KBM-7 (cell line): ENCODE measurements around the gene NCOA6.
"Not testable (repeated sequence)": the region's sequence is repeated elsewhere in the genome, so short reads cannot be mapped to it uniquely, and the experiment has no call there.

Experiments
- DNase-seq: peaks from one replicate; pipeline ENCODE4 v3.0.0-alpha.2; 2015
- in situ Hi-C: fragments of 300-500 bp; cut with MboI; formaldehyde crosslinking; loops from 2 replicates; pipeline ENCODE4 v1.14.3; 2020; ENCODE audit warnings: low sequenced_read_pairs, low pct_unique_long_range_greater_than_20kb, mixed read lengths

The NCOA6 gene

GRCh38 chr20:34744847-34745246 lies 80.6 kb downstream of the NCOA6 start:
- in situ Hi-C loops, result no loop called here

GRCh38 chr20:34744340-34744739 lies 81.1 kb downstream of the NCOA6 start:
- no peak for DNase-seq
- in situ Hi-C loops, result no loop called here

More at GRCh38 chr20:34744847-34745246, 80.6 kb downstream of the NCOA6 start:
- DNase-seq, result no peak

- no peak for DNase-seq
- in situ Hi-C loops, result no loop called here
Observed at GRCh38 chr20:34743039-34743438, 82.4 kb downstream of the NCOA6 start.

- in situ Hi-C loops, result no loop called here
- DNase-seq, result no peak
Observed at GRCh38 chr20:34736106-34736735, 89.2 kb downstream of the NCOA6 start.

GRCh38 chr20:34732523-34732922 lies 92.9 kb downstream of the NCOA6 start:
- in situ Hi-C loops, result no loop called here

GRCh38 chr20:34729416-34729815 lies 96.0 kb downstream of the NCOA6 start:
- in situ Hi-C loops, result no loop called here
- no peak for DNase-seq

More at GRCh38 chr20:34732523-34732922, 92.9 kb downstream of the NCOA6 start:
- DNase-seq, result no peak

- DNase-seq, result no peak
- in situ Hi-C loops, result loop anchor here (25.0 kb wide), 1 partner anchor 412 kb away; the partner anchor contains the start of gene AHCY
Observed at GRCh38 chr20:34724172-34724571, 101.3 kb downstream of the NCOA6 start.

- in situ Hi-C loops, result loop anchor here (25.0 kb wide), 1 partner anchor 410 kb away; the partner anchor contains the start of gene AHCY
- DNase-seq, result not testable (repeated sequence)
Observed at GRCh38 chr20:34722560-34722959, 102.9 kb downstream of the NCOA6 start.

GRCh38 chr20:34720266-34720665 lies 105.2 kb downstream of the NCOA6 start:
- in situ Hi-C loops, result loop anchor here (25.0 kb wide), 1 partner anchor 408 kb away; the partner anchor contains the start of gene AHCY
- DNase-seq, result no peak

GRCh38 chr20:34719242-34720017 lies 106.0 kb downstream of the NCOA6 start:
- in situ Hi-C loops, result loop anchor here (25.0 kb wide), 1 partner anchor 407 kb away; the partner anchor contains the start of gene AHCY
- not testable (repeated sequence) for DNase-seq

- DNase-seq, result no peak
- in situ Hi-C loops, result loop anchor here (25.0 kb wide), 1 partner anchor 405 kb away; the partner anchor contains the start of gene AHCY
Observed at GRCh38 chr20:34717230-34718095, 108.0 kb downstream of the NCOA6 start.

- in situ Hi-C loops, result loop anchor here (25.0 kb wide), 1 partner anchor 405 kb away; the partner anchor contains the start of gene AHCY
- no peak for DNase-seq
Observed at GRCh38 chr20:34716921-34717229, 108.6 kb downstream of the NCOA6 start.

- DNase-seq, result no peak
Observed at GRCh38 chr20:34715384-34715783, 110.1 kb downstream of the NCOA6 start.

GRCh38 chr20:34713944-34714515 lies 111.4 kb downstream of the NCOA6 start:
- not testable (repeated sequence) for DNase-seq
- in situ Hi-C loops, result loop anchor here (25.0 kb wide), 1 partner anchor 402 kb away; the partner anchor contains the start of gene AHCY

More at GRCh38 chr20:34715384-34715783, 110.1 kb downstream of the NCOA6 start:
- in situ Hi-C loops, result loop anchor here (25.0 kb wide), 1 partner anchor 403 kb away; the partner anchor contains the start of gene AHCY

- DNase-seq, result peak; percentile 77
- in situ Hi-C loops, result loop anchor here (25.0 kb wide), 1 partner anchor 401 kb away; the partner anchor contains the start of gene AHCY
Observed at GRCh38 chr20:34713194-34713943, 112.1 kb downstream of the NCOA6 start.

GRCh38 chr20:34712525-34713192 lies 112.8 kb downstream of the NCOA6 start:
- in situ Hi-C loops, result loop anchor here (25.0 kb wide), 1 partner anchor 400 kb away; the partner anchor contains the start of gene AHCY
- no peak for DNase-seq

- DNase-seq, result no peak
- in situ Hi-C loops, result loop anchor here (25.0 kb wide), 1 partner anchor 400 kb away; the partner anchor contains the start of gene AHCY
Observed at GRCh38 chr20:34711813-34712430, 113.5 kb downstream of the NCOA6 start.
